HG03457 (cell line): Measurements from ENCODE around the gene SLC40A1.

Source experiments
- ATAC-seq: cut with Tn5 transposase; IDR thresholded peaks from one replicate; pipeline ENCODE4 v1.9.1; 2021; ENCODE audit warnings: moderate number of reproducible peaks; ENCODE audit not compliant: unreplicated experiment

SLC40A1 gene

DNA sequence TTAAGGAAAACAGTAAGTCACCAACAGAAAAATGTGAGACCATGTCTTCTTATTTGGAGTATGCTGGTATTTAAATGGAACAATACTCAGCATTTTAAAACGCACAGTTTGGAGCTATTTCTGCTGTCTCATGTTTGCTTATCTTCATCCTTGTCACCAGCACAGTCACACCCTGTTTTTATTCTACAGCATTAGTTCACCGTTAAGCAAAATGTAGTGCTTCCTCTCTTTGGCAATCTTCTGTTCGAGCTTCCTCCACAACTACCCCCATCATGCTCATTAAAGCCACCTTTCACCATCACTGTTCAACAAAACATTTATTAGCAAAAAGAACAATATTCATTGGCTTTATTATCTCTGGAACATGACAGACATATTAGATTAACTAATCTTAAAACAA is 64.0 kb downstream of the SLC40A1 start:
- no peak for ATAC-seq

DNA sequence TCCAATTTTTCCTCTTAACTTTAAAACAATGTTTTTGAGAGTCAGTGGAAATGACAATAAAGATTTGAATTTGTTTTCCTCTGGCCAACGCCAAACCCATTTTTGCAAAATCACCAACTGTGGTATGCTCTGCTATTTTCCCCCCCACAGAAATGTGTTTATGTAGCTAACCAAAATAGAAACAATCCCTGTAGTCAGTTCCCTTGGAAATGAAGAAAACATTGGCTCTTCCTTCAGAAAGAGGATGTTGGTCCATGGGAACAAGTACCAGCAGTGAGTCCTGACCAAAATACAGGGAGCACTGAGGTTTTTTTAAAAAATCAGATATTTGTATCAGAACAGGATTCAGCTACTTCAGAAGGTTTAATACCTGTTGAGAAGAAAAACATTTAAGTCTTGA is 65.3 kb downstream of the SLC40A1 start:
- ATAC-seq, result no peak

DNA sequence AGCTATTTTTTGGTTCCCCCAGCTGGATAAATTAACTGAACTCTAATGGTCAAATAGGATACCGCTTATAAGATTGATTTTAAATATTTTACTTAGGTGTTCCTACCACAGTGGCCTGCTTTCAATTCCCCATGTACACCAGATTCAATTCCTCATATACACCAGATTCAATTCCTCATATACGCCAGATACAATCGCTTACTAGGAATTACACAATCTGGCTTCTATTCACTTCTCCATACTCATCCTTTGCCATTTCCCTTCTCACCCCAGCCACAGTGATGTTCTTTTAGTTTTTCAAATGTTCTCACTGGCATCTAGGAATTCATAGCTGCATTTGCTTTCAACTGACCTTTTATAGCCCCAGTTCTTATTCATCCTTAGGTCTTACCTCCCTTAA is 66.5 kb downstream of the SLC40A1 start:
- ATAC-seq, result no peak

DNA sequence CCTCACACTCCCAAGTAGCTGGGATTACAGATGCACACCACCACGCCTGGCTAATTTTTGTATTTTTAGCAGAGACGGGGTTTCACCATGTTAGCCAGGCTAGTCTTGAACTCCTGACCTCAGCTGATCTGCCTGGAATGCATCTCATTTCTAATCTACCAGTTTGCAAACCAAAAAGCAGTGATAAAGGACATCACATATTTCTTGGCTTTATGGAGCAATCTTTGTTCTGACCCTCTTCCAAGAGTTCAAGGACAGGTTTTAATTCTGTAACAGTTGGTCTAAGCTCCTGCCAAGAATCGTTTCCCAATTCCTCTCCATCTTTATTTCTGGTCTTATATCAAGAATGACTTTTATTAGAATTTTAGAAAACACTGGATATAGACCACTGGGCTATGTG is 67.7 kb downstream of the SLC40A1 start:
- ATAC-seq, result no peak

DNA sequence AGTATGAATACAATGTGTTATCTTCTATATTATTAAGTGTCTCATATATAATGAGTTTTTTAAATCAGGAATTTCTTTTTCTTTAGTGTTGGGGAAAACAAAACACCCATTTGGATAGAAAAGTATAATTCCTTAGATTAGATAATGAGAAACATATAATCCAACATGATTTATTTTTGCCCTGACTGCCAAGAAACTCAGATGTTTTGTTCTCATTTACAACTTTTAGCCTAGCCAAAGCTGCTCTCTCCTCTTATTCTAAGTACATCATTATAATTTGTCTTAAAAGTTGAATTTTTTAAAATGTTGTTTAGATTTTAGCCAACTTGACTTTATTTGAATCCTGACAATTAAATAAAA is 68.6 kb downstream of the SLC40A1 start:
- ATAC-seq, result no peak

DNA sequence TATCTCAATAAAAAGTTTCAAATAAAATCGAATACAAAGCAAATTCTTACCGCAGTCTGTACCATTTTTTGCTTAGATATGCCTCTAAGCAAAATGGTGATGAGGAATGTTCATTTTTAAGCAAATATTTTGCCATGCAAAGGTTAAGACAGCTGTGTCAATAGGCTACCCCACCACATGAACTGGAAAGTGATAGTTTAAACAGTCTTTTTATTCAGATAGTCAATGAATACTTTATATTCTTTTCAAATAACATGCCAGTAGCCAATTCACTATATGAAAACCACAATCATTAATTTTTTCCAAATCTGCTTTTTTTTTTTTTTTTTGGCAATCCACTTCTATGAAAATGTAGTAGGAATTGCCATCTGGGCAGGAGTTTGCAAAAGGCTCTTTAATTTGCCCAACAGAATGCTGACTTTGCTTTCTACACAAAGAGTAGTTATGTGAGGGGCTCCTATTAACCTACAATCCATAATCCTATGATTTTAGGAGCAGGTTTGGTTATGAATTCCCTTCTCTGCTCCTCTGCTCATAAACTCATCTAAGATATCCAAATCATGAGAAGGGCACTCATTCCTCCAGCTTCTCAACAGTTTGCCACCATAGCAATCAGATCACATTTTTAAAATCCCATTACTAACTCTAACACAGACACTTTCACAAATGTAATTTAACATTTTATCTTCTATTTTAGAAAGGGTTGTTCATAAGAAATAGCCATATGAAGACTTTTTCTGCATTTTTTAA is 69.2 kb downstream of the SLC40A1 start:
- ATAC-seq, result no peak
